Naive thymus-derived CD4-positive, alpha-beta T cell (primary cell): ENCODE results near the gene MAPKAP1. TPM values are rescaled to one million over a fixed set of nuclear protein-coding genes. Genes with fewer than 3 reads are reported as not detected.
"Not testable (repeated sequence)": the region's sequence is repeated elsewhere in the genome, so short reads cannot be mapped to it uniquely, and the experiment has no call there.

Source experiments
- ATAC-seq: fragments of 150-1000 bp; cut with Tn5 transposase; 2 replicates; pipeline ENCODE4 v1.10.0; 2021; ENCODE audit warnings: mild to moderate bottlenecking, moderate library complexity
- CTCF ChIA-PET: fragments of 350-600 bp; sonication (Branson Sonifier 250); formaldehyde crosslinking; loops from one replicate; lab custom pipeline; 2021; ENCODE audit warnings: antibody characterized with exemption; lab: Charles Lee
- POLR2A ChIA-PET: fragments of 350-600 bp; sonication (Branson Sonifier 250); formaldehyde crosslinking; loops from one replicate; lab custom pipeline; 2021; ENCODE audit warnings: antibody characterized with exemption, inconsistent platforms; lab: Charles Lee
- DNase-seq, 9 donors: peaks; one replicate each; pipeline versions ENCODE4 v3.0.0 to v3.0.0-alpha.2; 2020 to 2022; ENCODE audit warnings: mixed read lengths in 1 of 9
- H3K27ac ChIP-seq: one replicate; pipeline ENCODE4 v1.7.0; 2013; ENCODE audit warnings: mild to moderate bottlenecking, low read depth, low read length, moderate library complexity
- H3K27me3 ChIP-seq, 2 donors: one replicate each; pipeline ENCODE4 v1.7.0; 2013; ENCODE audit warnings: low read length in 2 of 2, mild to moderate bottlenecking in 2 of 2, moderate library complexity in 2 of 2; ENCODE audit not compliant: control insufficient read depth in 2 of 2, insufficient read depth in 2 of 2
- H3K36me3 ChIP-seq, 3 experiments: 1 replicate in 2 of 3; 2 replicates in 1 of 3; pipeline ENCODE4 v1.7.0; 2013; ENCODE audit warnings: low read length in 3 of 3, mild to moderate bottlenecking in 3 of 3, moderate library complexity in 1 of 3; ENCODE audit not compliant: insufficient read depth in 3 of 3, control insufficient read depth in 2 of 3
- H3K4me1 ChIP-seq, 2 donors: one replicate each; pipeline ENCODE4 v1.7.0; 2013; ENCODE audit warnings: low read length in 2 of 2, mild to moderate bottlenecking in 2 of 2, moderate library complexity in 1 of 2; ENCODE audit not compliant: control insufficient read depth in 2 of 2, insufficient read depth in 2 of 2
- H3K4me3 ChIP-seq: 2 replicates; pipeline ENCODE4 v1.7.0; 2013; ENCODE audit warnings: mild to moderate bottlenecking, low read length
- H3K9me3 ChIP-seq, 3 experiments: 1 replicate in 2 of 3; 2 replicates in 1 of 3; pipeline ENCODE4 v1.7.0; 2013; ENCODE audit warnings: low read length in 3 of 3; ENCODE audit not compliant: control insufficient read depth in 2 of 3
- H3K27ac Mint-ChIP-seq, 9 donors: one replicate each; pipeline ENCODE4 v1.8.0; 2020 to 2022; ENCODE audit warnings: mixed read lengths in 9 of 9, mild to moderate bottlenecking in 8 of 9, moderate library complexity in 5 of 9, inconsistent platforms in 2 of 9
- H3K27me3 Mint-ChIP-seq, 5 donors: one replicate each; pipeline ENCODE4 v1.8.0; 2021 to 2022; ENCODE audit warnings: mixed read lengths in 5 of 5, mild to moderate bottlenecking in 1 of 5
- H3K36me3 Mint-ChIP-seq, 5 donors: one replicate each; pipeline ENCODE4 v1.8.0; 2020 to 2022; ENCODE audit warnings: mixed read lengths in 5 of 5, mild to moderate bottlenecking in 3 of 5, inconsistent platforms in 1 of 5
- H3K4me1 Mint-ChIP-seq, 7 donors: one replicate each; pipeline ENCODE4 v1.8.0; 2020 to 2022; ENCODE audit warnings: mixed read lengths in 7 of 7, mild to moderate bottlenecking in 3 of 7, inconsistent platforms in 1 of 7
- H3K4me3 Mint-ChIP-seq, 10 donors: one replicate each; pipeline ENCODE4 v1.8.0; 2020 to 2022; ENCODE audit warnings: mild to moderate bottlenecking in 10 of 10, mixed read lengths in 10 of 10, moderate library complexity in 6 of 10, inconsistent platforms in 2 of 10
- H3K9me3 Mint-ChIP-seq, 11 donors: one replicate each; pipeline ENCODE4 v1.8.0; 2020 to 2022; ENCODE audit warnings: mixed read lengths in 11 of 11, mild to moderate bottlenecking in 4 of 11, inconsistent platforms in 1 of 11, moderate library complexity in 1 of 11
- intact Hi-C, 2 donors: fragments of 100-400 bp; cut with micrococcal nuclease; formaldehyde crosslinking; loops; one replicate each; pipeline ENCODE4 v1.15.1; 2023
- polyA plus RNA-seq, 2 donors: library from polyadenylated mRNA; unstranded; fragments of 300-500 nt; fragmentation: Illumina TruSeq; gene quantifications; one replicate each; pipeline ENCODE4 v1.2.3, GENCODE V29; 2021
- total RNA-seq, 6 experiments: library from RNA in 5 of 6; stranded (reverse) in 5 of 6; gene quantifications; 1 replicate in 5 of 6; 2 replicates in 1 of 6; pipeline ENCODE4 v1.2.3 and lab custom pipeline; 2021 to 2026

MAPKAP1 gene
- total and polyA plus RNA-seq, 7 experiments from 2014 or later: 41.3 to 73.6 (median 55.8) TPM

DNA sequence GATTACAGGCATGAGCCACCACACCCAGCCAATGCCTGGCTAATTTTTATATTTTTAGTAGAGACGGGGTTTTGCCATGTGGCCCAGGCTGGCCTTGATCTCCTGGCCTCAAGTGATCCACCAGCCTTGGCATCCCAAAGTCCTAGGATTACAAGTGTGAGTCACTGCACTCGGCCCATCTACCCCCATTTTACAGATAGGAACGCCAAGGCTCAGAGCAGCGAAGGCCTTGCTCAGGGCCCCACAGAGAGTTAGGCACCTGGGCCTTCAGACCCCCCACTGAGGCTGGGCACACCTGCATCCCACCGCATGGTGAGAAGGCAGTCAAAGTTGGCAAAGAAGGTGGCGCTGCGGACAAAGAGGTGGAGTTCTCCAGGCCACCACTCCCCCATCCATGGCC, 302.3 kb downstream of the MAPKAP1 start:
- no peak for DNase-seq
- Histone ChIP-seq H3K9me3 (no peaks in the 10 kb centered on the region), H3K36me3 (no peaks in the 10 kb centered on the region), H3K4me3 (no peak overlapping the region), H3K27ac (no peak overlapping the region), H3K4me1 (no peaks in the 10 kb centered on the region), H3K27me3 (no peaks in the 10 kb centered on the region)
- Mint-ChIP-seq H3K9me3 (peaks cover 0 to 2% (median 0%) of the 10 kb centered on the region in 11 donors), H3K27ac (no peak overlapping the region), H3K36me3 (peaks cover 0 to 3% (median 0%) of the 10 kb centered on the region in 5 donors), H3K4me3 (no peak overlapping the region), H3K27me3 (peaks cover 9 to 21% (median 13%) of the 10 kb centered on the region in 5 donors), H3K4me1 (peaks cover 0 to 10% (median 8%) of the 10 kb centered on the region in 7 donors)
- ChIA-PET POLR2A (no interaction called here), CTCF (interaction anchor here (0.6 kb wide), 1 partner anchor 1090 kb away, joined by 3 read pairs; no protein-coding TSS in a partner anchor)
- no peak for ATAC-seq
- intact Hi-C loops: no loop called here

DNA sequence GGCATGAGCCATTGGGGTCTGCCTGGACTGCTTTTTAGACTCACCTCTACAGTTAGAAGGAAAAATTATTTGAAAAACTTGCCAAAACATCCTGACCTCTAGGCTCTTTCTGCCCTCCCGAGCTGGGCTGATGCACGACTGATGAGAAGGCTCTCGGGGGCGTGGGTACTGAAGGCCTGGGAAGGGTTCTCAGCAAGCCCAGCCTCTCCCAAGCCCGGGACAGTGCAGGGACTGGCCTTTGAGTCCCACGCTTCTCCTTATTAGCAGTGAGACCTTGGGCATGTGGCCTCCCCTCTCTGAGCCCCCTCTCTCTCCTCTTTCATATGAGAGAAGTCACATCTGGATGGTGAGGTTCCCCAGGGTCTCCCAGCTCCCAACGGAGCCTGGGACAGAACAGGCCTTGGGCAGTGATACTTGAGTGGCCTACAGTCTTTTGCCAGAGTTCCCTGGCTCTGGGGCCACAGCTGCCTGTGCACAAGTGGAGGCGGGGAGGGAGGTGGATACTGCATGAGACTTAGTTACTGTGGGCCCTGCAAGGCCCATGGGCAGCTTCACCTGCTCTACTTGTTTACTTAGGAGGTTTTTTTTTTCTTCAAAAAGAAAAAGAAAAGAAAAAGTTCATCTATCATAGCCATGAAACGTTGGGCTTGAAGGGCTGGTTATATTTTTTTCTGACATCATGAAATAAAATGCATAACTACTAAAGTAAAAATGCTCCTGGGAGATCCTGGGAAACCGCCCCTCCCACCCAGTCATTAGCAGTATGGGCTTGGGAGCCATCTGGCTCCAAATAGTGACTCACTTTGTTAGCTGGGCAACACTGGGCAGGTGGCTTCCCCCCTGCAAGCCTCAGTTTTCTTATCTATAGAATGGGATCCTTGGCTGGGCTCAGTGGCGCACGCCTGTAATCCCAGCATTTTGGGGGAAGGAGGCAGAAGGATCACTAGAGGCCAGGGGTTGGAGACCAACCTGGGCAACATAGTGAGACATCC, 306.0 kb downstream of the MAPKAP1 start:
- no peak overlapping the region for H3K4me3 Mint-ChIP-seq
- Histone ChIP-seq H3K27ac (no peak overlapping the region), H3K27me3 (no peaks in the 10 kb centered on the region), H3K9me3 (no peaks in the 10 kb centered on the region), H3K4me1 (no peaks in the 10 kb centered on the region), H3K36me3 (no peaks in the 10 kb centered on the region), H3K4me3 (no peak overlapping the region)
- no peaks in the 10 kb centered on the region for H3K27me3 Mint-ChIP-seq
- DNase-seq (no peak), ATAC-seq (no peak)
- H3K36me3 Mint-ChIP-seq: no peaks in the 10 kb centered on the region
- ChIA-PET CTCF (no interaction called here), POLR2A (no interaction called here)
- H3K4me1 Mint-ChIP-seq: no peaks in the 10 kb centered on the region
- intact Hi-C loops: no loop called here
- no peak overlapping the region for H3K27ac Mint-ChIP-seq
- H3K9me3 Mint-ChIP-seq: no peaks in the 10 kb centered on the region

DNA sequence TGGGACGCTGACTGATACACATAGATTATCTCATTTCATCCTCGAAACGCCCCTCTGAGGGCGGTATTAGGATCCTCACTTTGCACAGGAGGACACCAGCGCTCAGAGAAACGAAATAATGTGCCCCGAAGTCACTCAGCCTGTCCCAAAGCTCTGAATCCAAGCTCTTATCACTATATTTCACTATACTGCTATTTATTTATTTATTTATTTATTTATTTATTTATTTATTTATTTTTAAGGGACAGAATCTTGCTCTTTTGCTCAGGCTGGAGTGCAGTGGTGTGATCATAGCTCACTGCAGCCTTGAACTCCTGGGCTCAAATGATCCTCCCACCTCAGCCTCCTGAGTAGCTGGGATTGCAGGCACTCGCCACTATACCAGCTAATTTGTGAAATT, 306.8 kb downstream of the MAPKAP1 start:
- H3K27me3 ChIP-seq, H3K27me3 Mint-ChIP-seq, H3K27ac ChIP-seq, H3K4me3 Mint-ChIP-seq, POLR2A ChIA-PET, H3K36me3 ChIP-seq, H3K9me3 ChIP-seq, H3K4me1 ChIP-seq, H3K9me3 Mint-ChIP-seq, intact Hi-C loops, H3K4me3 ChIP-seq, CTCF ChIA-PET, DNase-seq, H3K36me3 Mint-ChIP-seq, H3K4me1 Mint-ChIP-seq, H3K27ac Mint-ChIP-seq, ATAC-seq: not testable (repeated sequence)

DNA sequence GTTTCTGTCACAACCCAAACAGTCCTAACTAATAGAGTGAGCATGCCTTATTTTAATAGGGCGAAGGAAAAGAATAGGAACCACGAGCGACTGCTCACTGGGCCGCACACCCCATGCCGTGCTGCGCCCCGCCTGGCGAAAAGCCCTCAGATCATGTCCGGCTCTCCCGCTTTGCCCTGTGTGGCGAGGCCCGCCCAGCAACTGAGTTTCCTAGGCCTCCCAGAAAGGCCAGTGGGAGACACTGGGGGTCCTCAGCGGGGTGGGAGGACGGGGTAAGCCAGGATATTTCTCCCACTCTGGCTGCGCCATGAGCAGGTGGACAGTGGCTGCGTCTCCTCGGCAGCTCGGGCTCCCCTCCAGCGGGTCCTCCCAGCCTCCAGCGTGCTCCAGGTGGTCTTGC, 307.3 kb downstream of the MAPKAP1 start:
- no peak overlapping the region for H3K4me3 Mint-ChIP-seq
- no peak overlapping the region for H3K27ac ChIP-seq
- no peak overlapping the region for H3K27ac Mint-ChIP-seq
- no peaks in the 10 kb centered on the region for H3K9me3 ChIP-seq
- H3K4me1 ChIP-seq: no peaks in the 10 kb centered on the region
- no peak for ATAC-seq
- DNase-seq: no peak
- intact Hi-C loops: no loop called here
- CTCF ChIA-PET: no interaction called here
- H3K4me3 ChIP-seq: no peak overlapping the region
- no peaks in the 10 kb centered on the region for H3K9me3 Mint-ChIP-seq
- H3K27me3 Mint-ChIP-seq: peaks cover 0 to 2% (median 0%) of the 10 kb centered on the region in 5 donors
- H3K36me3 ChIP-seq: no peaks in the 10 kb centered on the region
- no peaks in the 10 kb centered on the region for H3K4me1 Mint-ChIP-seq
- POLR2A ChIA-PET: no interaction called here
- H3K36me3 Mint-ChIP-seq: no peaks in the 10 kb centered on the region
- no peaks in the 10 kb centered on the region for H3K27me3 ChIP-seq

DNA sequence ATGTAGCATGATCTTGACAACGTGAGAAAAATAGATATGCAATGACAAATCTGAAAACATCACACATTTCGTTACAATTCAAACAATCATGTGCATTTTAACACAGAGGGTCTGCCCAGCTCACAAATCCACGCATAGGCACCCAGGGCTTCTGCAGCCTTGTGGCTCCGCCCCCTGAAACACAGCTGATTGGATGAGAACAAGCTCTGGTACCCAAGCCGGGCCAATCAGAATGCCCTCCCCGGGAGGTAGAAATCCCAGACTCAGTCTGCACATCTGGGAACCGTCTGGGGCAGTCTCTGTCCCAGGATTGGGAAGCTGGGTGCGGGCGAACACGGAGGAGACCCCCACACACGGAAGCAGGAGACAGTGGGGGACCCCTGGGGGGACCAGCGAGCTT, 307.8 kb downstream of the MAPKAP1 start:
- H3K4me1 ChIP-seq: no peaks in the 10 kb centered on the region
- H3K27ac ChIP-seq: no peak overlapping the region
- no peaks in the 10 kb centered on the region for H3K36me3 ChIP-seq
- Mint-ChIP-seq H3K36me3 (no peaks in the 10 kb centered on the region), H3K9me3 (no peaks in the 10 kb centered on the region), H3K27ac (no peak overlapping the region), H3K27me3 (peaks cover 0 to 2% (median 0%) of the 10 kb centered on the region in 5 donors), H3K4me3 (no peak overlapping the region), H3K4me1 (no peaks in the 10 kb centered on the region)
- H3K9me3 ChIP-seq: no peaks in the 10 kb centered on the region
- H3K27me3 ChIP-seq: no peaks in the 10 kb centered on the region
- ATAC-seq (no peak), DNase-seq (no peak)
- POLR2A ChIA-PET: no interaction called here
- CTCF ChIA-PET: no interaction called here
- H3K4me3 ChIP-seq: no peak overlapping the region
- intact Hi-C loops: no loop called here

DNA sequence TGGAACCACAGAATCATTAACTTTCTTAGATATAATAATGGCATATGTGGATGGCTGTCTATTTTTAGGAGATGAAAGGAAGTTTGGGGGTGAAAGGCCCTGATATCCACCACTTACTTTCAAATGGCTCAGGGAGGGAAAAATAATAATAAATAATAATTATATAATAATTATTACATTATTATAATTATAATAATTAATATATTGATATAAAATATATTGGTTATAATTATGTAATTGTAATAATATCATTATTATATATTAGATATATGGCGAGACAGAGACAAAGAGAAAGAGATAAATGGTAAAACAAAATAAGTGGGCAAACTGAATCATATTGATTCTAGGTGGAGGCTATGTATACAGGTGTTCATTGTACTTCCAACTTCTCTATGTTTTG, 308.8 kb downstream of the MAPKAP1 start:
- H3K27me3 Mint-ChIP-seq: peaks cover 0 to 2% (median 0%) of the 10 kb centered on the region in 5 donors
- CTCF ChIA-PET: no interaction called here
- ATAC-seq: no peak

DNA sequence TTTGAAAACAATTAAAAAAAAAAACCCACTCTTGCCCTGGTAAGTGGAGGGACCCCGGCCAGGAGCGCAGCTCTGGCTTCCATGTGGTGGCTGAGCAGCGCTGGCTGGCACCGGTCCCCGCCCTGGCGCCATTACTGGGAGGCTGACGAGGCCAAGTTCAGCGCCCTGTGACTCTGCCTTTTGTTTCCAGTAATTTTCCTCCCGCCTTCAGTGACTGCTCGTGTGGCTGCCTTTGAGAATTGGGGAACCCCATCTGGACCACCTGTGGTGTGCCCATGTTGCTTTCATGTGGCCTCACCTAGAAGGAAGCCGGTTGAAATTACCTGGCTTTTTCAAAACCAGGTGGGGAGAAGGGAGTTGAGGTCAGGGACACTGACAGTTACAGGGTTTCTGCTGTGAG, 309.3 kb downstream of the MAPKAP1 start:
- POLR2A ChIA-PET: no interaction called here

More for the DNA sequence above, 308.8 kb downstream of the MAPKAP1 start:
- Mint-ChIP-seq H3K4me3 (no peak overlapping the region), H3K27ac (no peak overlapping the region), H3K36me3 (no peaks in the 10 kb centered on the region), H3K4me1 (no peaks in the 10 kb centered on the region), H3K9me3 (no peaks in the 10 kb centered on the region)
- Histone ChIP-seq H3K4me1 (no peaks in the 10 kb centered on the region), H3K4me3 (no peak overlapping the region), H3K27ac (no peak overlapping the region), H3K27me3 (no peaks in the 10 kb centered on the region), H3K9me3 (no peaks in the 10 kb centered on the region), H3K36me3 (no peaks in the 10 kb centered on the region)
- no peak for DNase-seq
- intact Hi-C loops: no loop called here
- POLR2A ChIA-PET: no interaction called here

More for the DNA sequence above, 309.3 kb downstream of the MAPKAP1 start:
- Histone ChIP-seq H3K4me1 (no peaks in the 10 kb centered on the region), H3K27me3 (no peaks in the 10 kb centered on the region), H3K4me3 (no peak overlapping the region), H3K9me3 (no peaks in the 10 kb centered on the region), H3K27ac (no peak overlapping the region), H3K36me3 (no peaks in the 10 kb centered on the region)
- no peak for DNase-seq
- H3K27ac Mint-ChIP-seq: no peak overlapping the region
- H3K9me3 Mint-ChIP-seq: no peaks in the 10 kb centered on the region
- no peaks in the 10 kb centered on the region for H3K4me1 Mint-ChIP-seq
- H3K36me3 Mint-ChIP-seq: no peaks in the 10 kb centered on the region
- H3K27me3 Mint-ChIP-seq: peaks cover 0 to 2% (median 0%) of the 10 kb centered on the region in 5 donors
- no peak overlapping the region for H3K4me3 Mint-ChIP-seq
- ATAC-seq: no peak
- intact Hi-C loops: no loop called here
- CTCF ChIA-PET: no interaction called here
